NCI-H345 treated with DMSO at 0.1 percent for 48 hours (cell line): Measurements from ENCODE around the gene MECP2.

ENCODE experiments used
- DNase-seq: peaks from one replicate; lab custom pipeline; 2025; ENCODE audit not compliant: unreplicated experiment; lab: John Stamatoyannopoulos, UW

The MECP2 gene

GRCh38 chrX:154019061-154019621 lies 78.4 kb downstream of the MECP2 start:
- no peak for DNase-seq

- no peak for DNase-seq
Observed at GRCh38 chrX:154018518-154019060, 78.9 kb downstream of the MECP2 start.

DNA sequence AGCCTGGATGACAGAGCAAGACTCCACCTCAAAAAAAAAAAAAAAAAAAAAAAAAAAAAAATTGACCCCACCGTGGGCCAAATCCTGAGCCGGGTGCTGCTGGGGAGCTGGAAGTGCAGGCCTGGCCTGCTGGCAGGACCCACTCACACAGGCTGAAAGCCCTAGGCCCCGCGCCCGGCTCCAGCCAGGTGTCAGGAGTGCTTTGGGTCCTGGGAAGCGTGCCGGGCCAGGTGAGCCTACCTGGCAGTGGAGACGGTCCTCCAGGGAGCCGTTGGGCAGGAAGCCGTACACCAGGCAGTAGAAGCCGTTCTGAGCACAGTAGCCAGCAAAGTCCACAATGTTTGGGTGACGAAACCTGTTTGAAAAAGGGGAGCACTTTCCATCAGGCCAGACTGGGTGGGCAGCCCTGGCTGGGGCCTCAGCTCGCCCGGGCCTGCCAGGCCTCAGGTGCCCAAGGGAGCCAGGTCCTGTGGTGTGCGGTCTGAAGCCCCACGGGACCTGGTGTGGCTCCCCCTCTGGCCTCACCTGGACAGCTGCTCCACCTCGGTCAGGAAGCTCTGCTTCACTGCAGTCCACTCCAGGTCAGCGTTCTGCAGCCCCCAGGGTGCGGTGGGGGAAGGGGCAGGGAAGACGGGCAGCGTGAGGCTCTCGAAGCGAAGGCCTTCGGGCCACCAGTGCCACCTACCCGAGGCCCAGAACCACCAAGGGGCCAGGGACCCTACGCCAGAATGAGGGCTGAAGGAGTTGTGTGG lies 79.6 kb downstream of the MECP2 start:
- DNase-seq: no peak

GRCh38 chrX:154016366-154017076 lies 81.0 kb downstream of the MECP2 start:
- DNase-seq: no peak

GRCh38 chrX:154015581-154016264 lies 81.8 kb downstream of the MECP2 start:
- no peak for DNase-seq

GRCh38 chrX:154014429-154015380 lies 82.8 kb downstream of the MECP2 start:
- DNase-seq: no peak

- no peak for DNase-seq
Observed at GRCh38 chrX:154013614-154014360, 83.7 kb downstream of the MECP2 start.

DNA sequence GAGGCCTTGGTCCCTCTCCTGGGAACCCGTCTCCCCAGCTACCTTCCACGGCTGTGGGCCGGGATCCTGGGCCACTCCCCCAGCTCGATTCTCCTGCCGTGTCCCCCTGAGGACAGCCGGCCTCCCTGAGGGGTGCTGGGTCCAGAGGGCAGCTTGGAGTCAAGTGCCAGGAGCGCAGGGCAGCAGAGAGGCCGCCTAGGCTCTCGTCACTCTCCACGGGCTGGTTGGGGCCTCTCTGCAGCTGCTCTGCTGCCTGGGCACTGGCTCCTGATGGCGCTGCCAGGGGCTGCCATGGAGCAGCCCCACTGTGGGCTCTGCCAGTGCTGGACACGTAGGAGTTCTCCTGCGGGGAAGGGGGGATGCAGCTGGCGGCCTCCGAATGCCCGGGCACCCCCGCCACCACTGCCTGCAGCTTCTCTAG lies 84.5 kb downstream of the MECP2 start:
- DNase-seq: no peak

DNA sequence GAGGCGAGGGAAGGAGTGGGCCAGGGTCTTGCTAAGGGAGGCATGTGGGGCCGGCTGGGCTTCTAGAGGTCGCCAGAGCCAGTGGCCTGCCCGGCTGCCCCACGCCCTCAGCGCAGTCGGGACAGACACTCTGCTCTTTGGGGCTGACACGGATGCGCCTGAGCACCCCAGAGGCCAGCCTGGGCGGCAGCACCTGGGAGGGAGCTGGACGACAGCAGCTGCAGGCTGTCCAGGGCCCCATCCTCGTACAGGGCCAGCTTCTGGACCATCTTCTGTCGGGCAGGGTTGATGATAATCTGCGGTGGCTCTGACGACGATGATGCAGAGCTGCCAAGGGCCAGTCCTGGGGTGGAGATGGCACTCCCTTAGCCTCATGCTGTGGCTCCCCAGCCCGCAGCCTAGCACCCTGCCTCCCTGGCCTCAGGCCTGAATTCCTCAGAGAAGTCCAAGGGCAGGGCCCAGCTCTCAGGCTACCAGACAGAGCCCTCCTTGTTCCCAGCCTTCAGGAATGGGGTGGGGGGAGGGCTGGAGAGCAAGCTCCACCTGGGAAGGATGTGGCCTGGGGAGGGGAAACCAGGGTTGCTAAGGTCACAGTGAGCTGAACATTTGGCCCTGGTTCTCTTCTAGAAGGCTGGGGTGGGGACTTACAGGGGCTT lies 85.1 kb downstream of the MECP2 start:
- DNase-seq: no peak

GRCh38 chrX:154011376-154012335 lies 85.9 kb downstream of the MECP2 start:
- no peak for DNase-seq

DNA sequence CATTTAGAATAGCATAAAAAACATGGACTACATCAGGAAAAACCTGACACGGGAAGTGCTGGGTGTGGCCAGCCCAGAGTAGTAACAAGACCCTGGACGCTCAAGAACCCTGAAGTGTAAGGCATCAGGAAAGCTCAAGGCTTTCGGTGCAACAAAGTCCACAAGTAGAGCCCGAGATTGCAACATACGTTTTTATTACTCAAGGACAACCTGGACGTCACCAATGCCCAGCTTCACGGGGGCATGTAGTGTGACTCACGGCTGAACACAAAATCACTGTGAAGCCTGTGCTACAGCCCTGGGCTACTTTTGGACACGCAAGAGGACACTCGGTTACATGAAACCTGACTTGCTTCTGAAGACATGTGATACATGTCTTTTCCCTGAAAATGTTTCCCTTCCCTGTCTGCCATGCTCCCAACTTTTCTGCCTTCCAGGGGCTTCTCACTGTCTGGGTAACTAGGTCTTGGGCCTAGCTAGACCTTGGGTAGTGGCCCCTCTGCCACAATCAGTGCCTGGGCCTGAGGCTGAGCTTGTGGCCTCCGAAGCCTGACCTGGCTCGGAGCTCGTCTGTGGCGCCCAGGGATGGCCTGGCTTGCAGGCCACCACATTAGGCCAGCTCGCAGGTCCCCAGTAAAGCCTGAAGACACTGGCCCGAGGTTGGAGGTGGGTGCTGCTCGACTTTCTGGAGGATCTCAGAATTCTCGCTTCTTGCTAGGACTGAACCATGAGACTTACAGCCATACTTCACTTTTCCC lies 87.0 kb downstream of the MECP2 start:
- DNase-seq: no peak

- DNase-seq: no peak
Observed at GRCh38 chrX:154008521-154008920, 89.0 kb downstream of the MECP2 start.

GRCh38 chrX:154006947-154007346 lies 90.6 kb downstream of the MECP2 start:
- DNase-seq: no peak

GRCh38 chrX:154004315-154004714 lies 93.2 kb downstream of the MECP2 start:
- DNase-seq: no peak

GRCh38 chrX:154002215-154002719 lies 95.2 kb downstream of the MECP2 start:
- DNase-seq: no peak

DNA sequence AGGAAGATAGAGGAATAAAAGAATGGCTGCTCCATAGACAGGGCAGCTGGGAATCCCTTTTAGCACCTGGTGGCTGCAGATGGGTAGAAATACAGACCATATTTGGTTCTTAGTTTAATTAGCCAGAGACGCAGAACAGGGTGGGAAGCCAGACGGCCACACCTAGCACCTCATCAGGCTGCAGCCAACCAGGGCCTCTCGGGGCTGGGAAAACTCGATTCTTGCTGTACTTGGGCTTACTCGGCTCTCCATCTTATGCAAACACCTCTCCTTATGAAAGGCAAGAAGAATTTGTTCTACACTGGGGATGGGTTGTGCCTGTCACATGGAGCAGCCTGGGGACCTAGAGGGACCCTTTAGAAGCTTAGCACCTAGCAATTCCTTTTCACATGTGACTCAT lies 97.5 kb downstream of the MECP2 start:
- DNase-seq: no peak
